Measurements from ENCODE around the gene PRPF6.

PRPF6 gene

GRCh38 chr20:64071341-64072332, 90.7 kb downstream of the PRPF6 start:
- Histone ChIP-seq H3K14ac (ENCODE audit: low read length in 2 of 2) (no peak overlapping the region), H2BK5ac (ENCODE audit: low read depth, low read length, poor library complexity, severe bottlenecking) (no peak overlapping the region), H3K4ac (ENCODE audit: low read depth in 1 of 2, low read length in 2 of 2) (no peak overlapping the region), H2BK120ac (ENCODE audit: low read depth, low read length) (no peak overlapping the region), H3K79me1 (replicated peaks; ENCODE audit: low read length, poor library complexity, severe bottlenecking) (peaks cover under 1% of the 10 kb centered on the region), H3K9me3 (ENCODE audit: control insufficient read depth, low read length) (no peaks in the 10 kb centered on the region), H4K8ac (ENCODE audit: low read length) (no peak overlapping the region), H3K18ac (ENCODE audit: low read depth in 1 of 2, low read length in 2 of 2) (no peak overlapping the region), H2AFZ (ENCODE audit: low read depth, low read length) (no peak overlapping the region), H3K36me3 (ENCODE audit: control insufficient read depth in 1 of 2, insufficient read depth in 2 of 2, low read depth in 1 of 2, low read length in 2 of 2) (peaks cover 17 to 83% of the 10 kb centered on the region in 2 experiments), H4K91ac (ENCODE audit: low read length) (no peak overlapping the region), H3K4me1 (ENCODE audit: control insufficient read depth, insufficient read depth, low read depth, low read length) (peaks cover 14% of the 10 kb centered on the region), H3K23ac (ENCODE audit: low read length in 2 of 2) (no peak overlapping the region), H3K27ac (ENCODE audit: low read length, poor library complexity, severe bottlenecking) (no peak overlapping the region), H3K4me2 (ENCODE audit: low read length, poor library complexity, severe bottlenecking) (no peak overlapping the region), H2AK5ac (ENCODE audit: low read length, severe bottlenecking) (no peak overlapping the region), H2BK12ac (ENCODE audit: low read length in 2 of 2) (no peak overlapping the region), H2BK15ac (ENCODE audit: low read depth, poor library complexity, severe bottlenecking) (no peak overlapping the region), H3K9ac (ENCODE audit: low read length) (no peak overlapping the region), H3K4me3 (ENCODE audit: insufficient read depth in 1 of 2, low read depth in 1 of 2, low read length in 2 of 2) (no peak overlapping the region), H3K27me3 (ENCODE audit: control insufficient read depth in 1 of 2, insufficient read depth in 1 of 2, low read length in 2 of 2) (no peaks in the 10 kb centered on the region)
- WGBS: 95% methylated on average over 30 of the region's 30 CpGs
- no peak for DNase-seq

GRCh38 chr20:64072498-64073063, 91.6 kb downstream of the PRPF6 start:
- Histone ChIP-seq H3K9ac (ENCODE audit: low read length) (no peak overlapping the region), H3K79me1 (replicated peaks; ENCODE audit: low read length, poor library complexity, severe bottlenecking) (peaks cover 9% of the 10 kb centered on the region), H3K36me3 (ENCODE audit: control insufficient read depth in 1 of 2, insufficient read depth in 2 of 2, low read depth in 1 of 2, low read length in 2 of 2) (peaks cover 17 to 83% of the 10 kb centered on the region in 2 experiments), H2AFZ (ENCODE audit: low read depth, low read length) (no peak overlapping the region), H3K18ac (ENCODE audit: low read depth in 1 of 2, low read length in 2 of 2) (no peak overlapping the region), H3K4ac (ENCODE audit: low read depth in 1 of 2, low read length in 2 of 2) (no peak overlapping the region), H2BK120ac (ENCODE audit: low read depth, low read length) (no peak overlapping the region), H2BK15ac (ENCODE audit: low read depth, poor library complexity, severe bottlenecking) (no peak overlapping the region), H3K14ac (ENCODE audit: low read length in 2 of 2) (no peak overlapping the region), H4K91ac (ENCODE audit: low read length) (no peak overlapping the region), H2AK5ac (ENCODE audit: low read length, severe bottlenecking) (no peak overlapping the region), H3K27ac (ENCODE audit: low read length, poor library complexity, severe bottlenecking) (no peak overlapping the region), H2BK12ac (ENCODE audit: low read length in 2 of 2) (no peak overlapping the region), H3K9me3 (ENCODE audit: control insufficient read depth, low read length) (no peaks in the 10 kb centered on the region), H4K8ac (ENCODE audit: low read length) (no peak overlapping the region), H3K4me2 (ENCODE audit: low read length, poor library complexity, severe bottlenecking) (no peak overlapping the region), H3K4me1 (ENCODE audit: control insufficient read depth, insufficient read depth, low read depth, low read length) (peaks cover 14% of the 10 kb centered on the region), H3K27me3 (ENCODE audit: control insufficient read depth in 1 of 2, insufficient read depth in 1 of 2, low read length in 2 of 2) (no peaks in the 10 kb centered on the region), H3K23ac (ENCODE audit: low read length in 2 of 2) (no peak overlapping the region), H2BK5ac (ENCODE audit: low read depth, low read length, poor library complexity, severe bottlenecking) (no peak overlapping the region), H3K4me3 (ENCODE audit: insufficient read depth in 1 of 2, low read depth in 1 of 2, low read length in 2 of 2) (no peak overlapping the region)
- DNase-seq: no peak
- WGBS: 91% methylated on average over 14 of the region's 14 CpGs

- Histone ChIP-seq H2BK5ac (ENCODE audit: low read depth, low read length, poor library complexity, severe bottlenecking) (no peak overlapping the region), H3K23ac (ENCODE audit: low read length in 2 of 2) (no peak overlapping the region), H4K8ac (ENCODE audit: low read length) (no peak overlapping the region), H3K36me3 (ENCODE audit: control insufficient read depth in 1 of 2, insufficient read depth in 2 of 2, low read depth in 1 of 2, low read length in 2 of 2) (peaks cover 17 to 75% of the 10 kb centered on the region in 2 experiments), H4K91ac (ENCODE audit: low read length) (peak overlapping the region; percentile 25), H3K27me3 (ENCODE audit: control insufficient read depth in 1 of 2, insufficient read depth in 1 of 2, low read length in 2 of 2) (no peaks in the 10 kb centered on the region), H2BK15ac (ENCODE audit: low read depth, poor library complexity, severe bottlenecking) (no peak overlapping the region), H3K18ac (ENCODE audit: low read depth in 1 of 2, low read length in 2 of 2) (no peak overlapping the region), H2AFZ (ENCODE audit: low read depth, low read length) (no peak overlapping the region), H2BK12ac (ENCODE audit: low read length in 2 of 2) (no peak overlapping the region), H3K4me2 (ENCODE audit: low read length, poor library complexity, severe bottlenecking) (no peak overlapping the region), H3K27ac (ENCODE audit: low read length, poor library complexity, severe bottlenecking) (no peak overlapping the region), H3K9ac (ENCODE audit: low read length) (no peak overlapping the region), H3K79me1 (replicated peaks; ENCODE audit: low read length, poor library complexity, severe bottlenecking) (peaks cover 20% of the 10 kb centered on the region), H2AK5ac (ENCODE audit: low read length, severe bottlenecking) (no peak overlapping the region), H3K4me3 (ENCODE audit: insufficient read depth in 1 of 2, low read depth in 1 of 2, low read length in 2 of 2) (no peak overlapping the region), H3K14ac (ENCODE audit: low read length in 2 of 2) (no peak overlapping the region), H3K4me1 (ENCODE audit: control insufficient read depth, insufficient read depth, low read depth, low read length) (peaks cover 21% of the 10 kb centered on the region), H2BK120ac (ENCODE audit: low read depth, low read length) (no peak overlapping the region), H3K4ac (ENCODE audit: low read depth in 1 of 2, low read length in 2 of 2) (no peak overlapping the region), H3K9me3 (ENCODE audit: control insufficient read depth, low read length) (no peaks in the 10 kb centered on the region)
- 97% methylated on average over 37 of the region's 37 CpGs for WGBS
- DNase-seq: no peak
These were observed 92.7 kb downstream of the PRPF6 start for GRCh38 chr20:64073476-64074183.

All from mesenchymal stem cell (in vitro differentiated cells and primary cell).